NCI-H146 (cell line): ENCODE data around the gene IRF5.
"Not testable (repeated sequence)": the region's sequence is repeated elsewhere in the genome, so short reads cannot be mapped to it uniquely, and the experiment has no call there.

Experiments used
- DNase-seq: peaks from one replicate; lab custom pipeline; 2025; lab: John Stamatoyannopoulos, UW

IRF5 gene

DNA sequence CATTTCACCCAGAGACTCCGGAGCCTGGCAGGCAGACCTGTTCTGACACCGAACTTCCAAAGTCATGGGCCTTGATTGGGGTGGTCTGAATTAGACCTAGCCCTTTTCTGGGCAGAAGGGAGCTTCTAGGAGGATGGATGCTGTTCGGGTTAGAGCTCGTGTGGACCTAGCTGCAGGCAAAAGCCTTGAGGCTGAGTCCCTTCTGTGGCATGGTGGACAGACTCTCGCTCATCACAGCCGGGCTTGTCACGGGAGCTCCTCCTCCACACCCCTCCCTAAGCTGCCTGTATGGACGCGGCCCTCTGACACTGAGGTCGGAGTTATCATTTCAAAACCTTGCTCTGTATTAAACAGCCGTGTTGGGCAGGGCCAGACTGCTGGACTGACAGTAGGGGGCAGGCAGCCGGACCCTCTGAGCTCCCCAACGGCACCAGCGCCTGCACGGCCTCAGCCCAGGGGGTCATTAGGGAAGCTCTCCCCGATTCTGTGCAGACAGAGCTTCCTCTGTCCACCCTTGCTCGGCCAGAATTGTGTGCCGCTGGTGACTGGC lies 2.2 kb downstream of the IRF5 start:
- no peak for DNase-seq

DNA sequence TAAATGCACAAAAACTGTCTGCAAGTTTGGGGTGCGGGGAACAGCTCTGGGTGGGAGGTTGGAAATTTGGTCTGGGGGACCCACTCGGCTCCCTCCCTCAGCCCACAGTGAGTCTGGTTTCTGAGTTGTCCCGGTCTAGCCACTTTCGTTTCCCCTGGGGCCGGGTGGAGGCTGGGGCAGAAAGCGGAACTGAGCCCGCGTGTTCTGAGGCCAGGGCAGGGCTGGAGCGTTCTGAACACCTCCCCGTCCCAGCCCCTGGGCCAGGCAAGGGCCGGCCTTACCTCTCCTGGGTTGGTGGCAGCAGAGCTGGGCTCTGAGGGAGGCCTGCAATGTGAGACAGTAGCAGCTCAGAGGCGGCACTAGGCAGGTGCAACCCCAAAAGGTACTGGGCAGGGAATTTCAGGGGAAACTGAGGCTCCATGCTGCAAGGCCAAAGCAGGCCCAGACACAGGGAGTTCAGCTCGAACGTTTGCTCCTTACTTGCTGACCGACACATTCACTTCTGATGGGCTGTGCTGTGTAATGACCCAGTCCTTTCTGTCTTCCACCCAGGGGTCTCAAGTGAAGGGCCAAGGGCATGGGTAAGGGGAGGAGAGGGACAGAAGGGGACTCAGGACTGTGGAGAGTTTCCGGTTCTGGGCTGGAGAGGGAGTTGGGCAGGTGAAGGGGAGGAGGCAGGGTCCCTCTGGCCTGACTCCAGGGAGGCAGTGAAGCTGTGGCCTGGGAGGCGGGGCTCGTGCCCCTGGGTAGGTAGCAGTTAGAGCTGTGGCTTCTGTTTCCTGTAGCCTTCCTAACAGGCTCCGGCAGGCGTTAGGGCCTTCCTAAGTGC lies 3.0 kb downstream of the IRF5 start:
- no peak for DNase-seq

DNA sequence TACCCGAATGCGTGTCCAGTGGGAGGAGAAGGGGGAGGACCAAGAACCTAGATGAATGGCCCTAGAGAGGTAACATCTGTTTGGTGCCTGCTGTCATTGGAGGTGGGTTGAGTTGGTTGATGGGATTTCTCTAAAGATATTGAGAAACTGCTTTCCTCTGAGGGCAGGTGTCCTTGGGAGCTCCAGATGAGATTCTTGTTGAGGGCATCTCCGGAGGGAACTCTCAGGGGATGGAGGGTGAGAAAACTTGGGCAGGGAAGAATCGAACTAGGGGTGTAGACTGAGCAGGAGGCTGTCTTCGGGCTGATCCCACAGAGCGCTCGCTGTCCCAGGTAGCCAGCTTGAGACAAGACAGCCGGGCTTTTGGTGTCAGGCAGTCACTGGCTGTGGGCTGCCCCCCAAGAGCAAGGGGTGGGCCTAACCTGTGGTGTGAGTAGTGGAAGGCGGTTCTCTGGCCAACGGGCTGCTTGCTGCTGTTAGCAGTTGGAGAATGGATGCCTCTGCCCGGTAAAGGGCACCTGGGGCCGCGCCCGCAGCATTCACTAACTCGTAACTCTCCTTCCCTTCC lies 3.7 kb downstream of the IRF5 start:
- DNase-seq = no peak

DNA sequence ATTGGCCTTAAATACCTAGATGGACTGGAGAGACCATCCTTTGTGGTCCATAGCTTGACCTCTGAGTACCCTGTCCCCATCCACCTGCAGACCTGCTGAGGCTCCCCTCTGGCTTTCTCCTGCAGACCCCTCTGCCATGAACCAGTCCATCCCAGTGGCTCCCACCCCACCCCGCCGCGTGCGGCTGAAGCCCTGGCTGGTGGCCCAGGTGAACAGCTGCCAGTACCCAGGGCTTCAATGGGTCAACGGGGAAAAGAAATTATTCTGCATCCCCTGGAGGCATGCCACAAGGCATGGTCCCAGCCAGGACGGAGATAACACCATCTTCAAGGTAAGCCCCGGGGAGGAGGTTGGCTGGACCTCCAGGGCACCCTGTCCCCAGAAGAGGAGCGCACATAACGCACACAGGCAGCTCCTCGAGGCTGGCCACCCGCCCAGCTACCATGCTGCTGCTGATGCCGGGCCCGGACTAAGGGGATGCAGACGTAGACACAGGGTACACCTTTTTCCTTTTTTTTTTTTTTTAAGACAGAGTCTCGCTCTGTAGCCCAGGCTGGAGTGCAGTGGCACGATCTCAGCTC lies 4.3 kb downstream of the IRF5 start:
- DNase-seq = no peak

DNA sequence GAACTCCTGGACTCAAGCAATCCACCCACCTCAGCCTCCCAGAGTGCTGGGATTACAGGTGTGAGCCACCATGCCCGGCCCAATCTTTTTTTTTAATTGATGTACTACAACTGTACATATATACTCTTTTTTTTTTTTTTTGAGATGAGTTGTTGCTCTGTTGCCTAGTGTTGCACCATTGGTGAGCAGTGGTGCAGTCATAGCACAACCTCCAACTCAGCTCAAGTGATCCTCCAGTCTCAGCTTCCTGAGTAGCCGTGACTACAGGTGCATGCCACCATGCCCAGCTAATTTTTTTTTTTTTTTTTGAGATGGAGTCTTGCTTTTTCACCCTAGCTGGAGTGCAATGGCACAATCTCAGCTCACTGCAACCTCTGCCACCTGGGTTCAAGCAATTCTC lies 5.5 kb downstream of the IRF5 start:
- not testable (repeated sequence) for DNase-seq

DNA sequence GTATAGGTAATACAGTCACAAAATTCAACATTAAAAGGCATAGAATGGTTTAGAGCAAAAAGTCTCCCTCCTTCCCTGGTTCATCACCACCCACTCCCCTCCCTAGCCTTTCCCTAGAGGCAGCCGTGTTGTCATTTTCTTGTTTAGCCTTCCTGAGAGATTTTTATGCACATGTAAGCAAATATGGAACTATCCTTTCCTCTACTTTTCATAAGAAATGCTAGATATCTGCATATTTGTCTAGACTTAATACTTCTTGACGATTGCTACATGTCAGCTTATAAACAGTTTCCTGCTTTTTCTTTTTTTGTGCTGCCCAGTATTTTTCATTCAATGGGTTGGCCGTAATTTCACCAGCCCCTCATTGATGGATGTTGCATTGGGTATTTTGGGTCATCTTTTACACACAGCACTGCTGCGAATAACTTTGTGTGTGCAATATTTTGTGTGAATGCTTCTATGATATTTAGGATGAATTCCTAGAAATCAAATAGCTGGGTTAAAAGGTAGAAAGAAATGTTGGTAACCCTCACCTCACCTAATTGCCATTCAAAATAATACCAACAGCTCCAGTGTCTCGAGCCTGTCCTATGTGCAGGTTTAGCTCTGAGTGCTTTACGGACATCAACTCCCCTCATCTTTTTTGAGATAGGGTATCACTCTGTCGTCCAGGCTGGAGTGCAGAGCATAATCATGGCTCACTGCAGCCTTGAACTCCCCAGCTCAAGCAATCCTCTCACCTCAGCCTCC lies 6.9 kb downstream of the IRF5 start:
- no peak for DNase-seq

DNA sequence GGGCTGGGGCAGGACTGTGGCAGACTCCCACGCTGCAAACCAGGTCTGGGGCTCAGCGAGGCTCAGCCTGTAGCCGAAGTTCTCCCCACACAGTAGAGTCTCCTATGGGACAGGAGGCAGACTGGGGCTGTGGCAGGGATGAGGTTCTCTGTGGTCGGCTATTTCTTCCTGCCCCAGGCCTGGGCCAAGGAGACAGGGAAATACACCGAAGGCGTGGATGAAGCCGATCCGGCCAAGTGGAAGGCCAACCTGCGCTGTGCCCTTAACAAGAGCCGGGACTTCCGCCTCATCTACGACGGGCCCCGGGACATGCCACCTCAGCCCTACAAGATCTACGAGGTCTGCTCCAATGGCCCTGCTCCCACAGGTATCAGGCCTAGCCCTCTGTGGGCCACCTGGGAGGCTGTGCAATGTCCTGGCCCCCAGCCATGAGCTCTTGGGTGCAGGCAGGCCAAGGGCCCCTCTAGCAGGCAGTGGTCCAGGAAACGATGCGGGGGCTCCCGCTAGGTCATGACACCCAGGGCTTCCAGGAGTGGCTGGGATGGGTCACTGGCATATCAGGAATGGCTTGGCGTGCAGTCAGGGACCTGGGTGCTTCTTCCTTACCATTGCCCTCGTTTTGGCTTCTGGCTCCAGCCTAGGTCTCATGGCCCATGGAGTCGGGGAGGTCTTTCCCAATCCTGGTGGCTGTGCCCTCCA lies 8.1 kb downstream of the IRF5 start:
- no peak for DNase-seq

DNA sequence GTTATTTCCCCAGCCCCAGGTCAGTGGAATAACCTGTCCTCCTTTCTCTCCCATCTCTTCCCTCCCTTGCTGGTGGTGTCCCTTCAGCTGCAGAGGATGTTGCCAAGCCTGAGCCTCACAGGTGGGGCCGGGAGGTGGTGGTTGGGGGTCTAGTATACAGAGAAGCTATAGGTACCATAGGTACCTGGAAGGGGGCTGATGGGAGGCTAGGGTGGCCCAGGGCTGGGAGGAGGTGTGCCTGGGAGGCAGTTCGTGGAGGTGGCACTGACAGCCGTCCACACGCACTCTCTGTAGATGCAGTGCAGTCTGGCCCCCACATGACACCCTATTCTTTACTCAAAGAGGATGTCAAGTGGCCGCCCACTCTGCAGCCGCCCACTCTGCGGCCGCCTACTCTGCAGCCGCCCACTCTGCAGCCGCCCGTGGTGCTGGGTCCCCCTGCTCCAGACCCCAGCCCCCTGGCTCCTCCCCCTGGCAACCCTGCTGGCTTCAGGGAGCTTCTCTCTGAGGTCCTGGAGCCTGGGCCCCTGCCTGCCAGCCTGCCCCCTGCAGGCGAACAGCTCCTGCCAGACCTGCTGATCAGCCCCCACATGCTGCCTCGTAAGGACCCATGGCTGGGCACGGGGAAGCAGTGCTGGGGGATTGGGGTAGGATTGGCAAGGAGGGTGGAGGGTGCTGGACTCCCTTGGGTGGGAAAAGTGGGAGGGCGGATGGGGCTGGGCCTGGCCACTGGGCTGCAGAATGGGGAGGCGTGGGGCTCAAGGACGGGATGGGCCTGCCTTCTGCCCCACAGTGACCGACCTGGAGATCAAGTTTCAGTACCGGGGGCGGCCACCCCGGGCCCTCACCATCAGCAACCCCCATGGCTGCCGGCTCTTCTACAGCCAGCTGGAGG lies 9.5 kb downstream of the IRF5 start:
- DNase-seq = no peak

DNA sequence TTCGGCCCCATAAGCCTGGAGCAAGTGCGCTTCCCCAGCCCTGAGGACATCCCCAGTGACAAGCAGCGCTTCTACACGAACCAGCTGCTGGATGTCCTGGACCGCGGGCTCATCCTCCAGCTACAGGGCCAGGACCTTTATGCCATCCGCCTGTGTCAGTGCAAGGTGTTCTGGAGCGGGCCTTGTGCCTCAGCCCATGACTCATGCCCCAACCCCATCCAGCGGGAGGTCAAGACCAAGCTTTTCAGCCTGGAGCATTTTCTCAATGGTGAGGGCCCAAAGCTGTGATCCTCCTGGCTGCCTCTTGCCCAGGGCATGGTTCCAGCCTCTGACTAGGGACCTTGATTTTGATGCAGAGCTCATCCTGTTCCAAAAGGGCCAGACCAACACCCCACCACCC lies 10.1 kb downstream of the IRF5 start:
- no peak for DNase-seq

DNA sequence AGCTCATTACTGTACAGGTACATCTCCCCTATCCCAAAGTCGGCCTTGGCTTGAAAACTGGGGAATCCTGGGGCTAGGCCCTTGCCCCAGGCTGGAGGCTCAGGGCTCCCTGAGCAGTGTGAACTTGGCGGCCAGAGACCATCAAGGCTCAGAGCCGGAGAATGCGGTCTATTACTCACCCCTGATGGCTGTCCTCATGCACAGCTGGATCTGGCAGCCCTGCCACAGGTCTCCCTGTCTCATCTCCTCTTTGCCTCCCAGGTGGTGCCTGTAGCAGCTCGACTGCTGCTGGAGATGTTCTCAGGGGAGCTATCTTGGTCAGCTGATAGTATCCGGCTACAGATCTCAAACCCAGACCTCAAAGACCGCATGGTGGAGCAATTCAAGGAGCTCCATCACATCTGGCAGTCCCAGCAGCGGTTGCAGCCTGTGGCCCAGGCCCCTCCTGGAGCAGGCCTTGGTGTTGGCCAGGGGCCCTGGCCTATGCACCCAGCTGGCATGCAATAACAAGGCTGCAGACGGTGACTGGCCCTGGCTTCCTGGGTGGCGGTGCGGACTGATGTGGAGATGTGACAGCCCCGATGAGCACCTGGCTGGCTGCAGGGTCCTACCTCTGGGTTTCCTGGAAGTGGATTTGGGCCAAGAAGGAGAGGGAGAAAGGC lies 10.7 kb downstream of the IRF5 start:
- DNase-seq = no peak

DNA sequence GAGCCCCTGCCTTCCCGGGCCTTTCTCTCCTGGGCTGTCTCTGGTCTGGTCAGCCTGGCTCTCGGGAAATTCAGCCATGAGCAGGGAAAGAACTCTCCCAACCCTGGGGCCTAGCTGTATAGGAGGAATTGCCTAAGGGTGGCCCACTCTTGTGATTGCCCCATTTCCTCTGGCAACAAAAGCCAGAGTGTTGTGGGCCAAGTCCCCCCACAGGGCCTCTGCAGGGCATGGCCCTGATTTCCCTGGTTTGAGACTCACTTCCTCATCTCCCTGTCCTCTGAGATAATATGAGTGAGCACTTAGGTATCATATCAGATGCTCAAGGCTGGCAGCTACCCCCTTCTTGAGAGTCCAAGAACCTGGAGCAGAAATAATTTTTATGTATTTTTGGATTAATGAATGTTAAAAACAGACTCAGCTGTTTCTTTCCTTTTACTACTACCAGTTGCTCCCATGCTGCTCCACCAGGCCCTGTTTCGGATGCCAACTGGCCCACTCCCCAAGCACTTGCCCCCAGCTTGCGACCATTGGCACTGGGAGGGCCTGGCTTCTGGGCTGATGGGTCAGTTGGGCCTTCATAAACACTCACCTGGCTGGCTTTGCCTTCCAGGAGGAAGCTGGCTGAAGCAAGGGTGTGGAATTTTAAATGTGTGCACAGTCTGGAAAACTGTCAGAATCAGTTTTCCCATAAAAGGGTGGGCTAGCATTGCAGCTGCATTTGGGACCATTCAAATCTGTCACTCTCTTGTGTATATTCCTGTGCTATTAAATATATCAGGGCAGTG lies 11.4 kb downstream of the IRF5 start:
- DNase-seq = no peak

DNA sequence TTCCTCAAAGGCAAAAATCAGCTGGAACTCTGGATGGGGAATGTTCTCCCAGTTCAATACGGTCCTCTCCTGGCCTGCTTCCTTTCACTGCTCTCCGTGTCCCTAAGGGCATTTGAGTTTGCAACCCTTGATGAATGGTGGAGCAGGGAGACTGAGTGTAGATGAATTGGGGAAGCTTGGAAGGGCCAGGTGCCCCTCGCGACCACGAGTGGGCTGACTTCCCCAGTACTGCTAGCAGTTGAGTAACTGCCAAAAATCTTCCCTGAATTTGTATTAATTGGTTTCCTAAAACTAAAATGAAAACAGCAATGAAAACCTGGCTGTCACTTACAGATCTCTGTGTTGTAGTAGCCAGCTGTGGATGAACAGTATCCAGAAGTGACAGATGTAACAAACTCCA lies 13.6 kb downstream of the IRF5 start:
- DNase-seq = no peak

DNA sequence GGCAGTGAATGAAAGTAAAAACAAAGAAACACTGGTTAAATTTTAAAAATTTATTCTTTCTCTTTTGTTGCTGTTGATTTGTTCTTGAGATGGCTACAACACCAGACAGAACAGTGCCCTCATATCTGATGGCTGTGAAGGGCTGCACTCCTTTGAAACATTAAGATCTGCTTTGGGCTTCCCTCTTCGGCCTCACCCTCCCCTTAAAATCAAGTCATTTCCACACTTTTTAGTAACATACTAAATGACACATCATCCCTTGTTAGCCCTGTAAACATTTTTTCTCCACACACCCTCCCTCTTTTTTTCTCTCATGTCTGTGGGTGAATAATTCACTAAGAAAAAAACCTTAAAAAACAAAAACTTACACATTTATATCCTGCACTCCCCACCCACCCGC lies 16.4 kb downstream of the IRF5 start:
- no peak for DNase-seq

DNA sequence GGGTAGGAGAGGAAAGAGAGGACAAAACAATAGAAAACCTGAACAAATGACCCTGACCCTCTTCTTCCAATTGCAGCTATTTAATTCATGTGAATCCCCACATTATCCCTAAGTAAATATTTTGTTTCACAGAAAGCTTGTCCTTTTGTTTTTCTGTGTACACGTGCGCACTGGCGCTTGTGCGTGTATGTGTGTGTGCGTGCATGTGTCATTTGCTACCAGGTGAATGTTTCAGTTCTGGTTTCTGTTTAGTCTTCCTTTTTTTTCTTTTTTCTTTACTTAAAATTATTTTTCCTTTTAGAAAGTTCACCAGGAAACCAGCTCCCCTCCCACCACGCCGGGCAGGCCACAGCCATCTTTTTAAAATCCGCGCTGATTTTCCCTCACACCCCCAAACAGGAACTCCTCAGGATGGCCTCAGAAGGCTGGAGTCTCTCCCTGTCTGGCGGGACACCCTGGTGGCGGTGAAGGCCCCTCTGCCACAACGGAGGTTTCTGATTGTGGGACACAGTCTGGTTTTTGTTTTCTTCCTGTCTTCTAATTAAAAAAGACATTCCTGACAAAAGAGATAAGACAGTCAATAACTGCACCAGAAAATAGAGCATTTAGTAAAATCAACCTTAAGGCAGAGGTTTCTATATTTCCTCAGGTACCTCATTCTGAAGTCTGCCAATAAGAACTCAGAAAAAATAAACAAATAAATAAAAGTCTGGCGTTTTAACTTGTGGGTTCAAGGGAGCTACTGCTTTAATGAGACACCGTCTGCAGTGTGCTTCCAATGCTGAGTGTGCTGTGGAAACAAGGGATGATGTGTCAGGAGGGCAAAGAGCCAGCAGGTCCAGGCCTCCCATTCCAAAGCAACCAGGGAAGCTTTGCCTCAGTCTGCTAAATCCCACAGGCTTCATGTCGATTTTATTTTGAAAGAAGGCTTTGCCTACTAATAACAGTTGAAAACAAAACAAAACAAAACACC lies 17.4 kb downstream of the IRF5 start:
- peak; percentile 62 for DNase-seq

DNA sequence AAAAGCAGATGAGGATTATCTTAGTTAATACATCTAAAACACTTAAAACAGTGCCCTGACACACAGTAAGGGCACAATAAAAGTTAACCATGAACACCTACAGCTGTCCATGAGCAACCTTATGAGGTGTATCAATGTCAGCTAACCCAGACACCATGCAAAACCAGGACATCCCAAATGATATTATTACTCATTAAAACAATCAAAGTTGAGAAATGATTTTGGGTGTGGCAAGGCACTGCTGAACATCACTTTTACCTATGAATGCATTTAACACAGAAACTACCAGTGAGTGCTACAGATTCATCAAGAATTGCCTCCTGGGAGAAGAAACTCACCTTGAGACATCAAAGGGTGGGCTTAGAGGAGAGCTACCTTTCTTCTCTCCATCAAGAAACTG lies 18.3 kb downstream of the IRF5 start:
- no peak for DNase-seq

DNA sequence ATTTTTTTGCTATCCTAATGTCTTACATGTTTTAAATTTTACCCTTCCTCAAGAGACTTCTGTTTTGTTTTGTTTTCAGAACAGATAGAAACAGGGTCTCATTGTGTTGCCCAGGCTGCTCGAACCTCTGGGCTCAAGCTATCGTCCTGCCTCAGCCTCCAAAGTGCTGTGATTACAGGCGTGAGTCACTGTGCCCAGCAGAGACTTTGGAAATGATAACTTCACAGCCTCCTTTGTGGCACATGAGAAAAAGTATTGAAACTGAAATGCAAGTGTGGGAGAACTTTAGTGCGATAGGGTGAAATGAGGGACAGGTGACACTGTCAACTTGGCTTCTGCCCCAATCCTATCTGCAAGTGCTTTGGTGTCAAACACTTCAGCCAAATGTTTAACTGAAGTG lies 21.6 kb downstream of the IRF5 start:
- DNase-seq = no peak

DNA sequence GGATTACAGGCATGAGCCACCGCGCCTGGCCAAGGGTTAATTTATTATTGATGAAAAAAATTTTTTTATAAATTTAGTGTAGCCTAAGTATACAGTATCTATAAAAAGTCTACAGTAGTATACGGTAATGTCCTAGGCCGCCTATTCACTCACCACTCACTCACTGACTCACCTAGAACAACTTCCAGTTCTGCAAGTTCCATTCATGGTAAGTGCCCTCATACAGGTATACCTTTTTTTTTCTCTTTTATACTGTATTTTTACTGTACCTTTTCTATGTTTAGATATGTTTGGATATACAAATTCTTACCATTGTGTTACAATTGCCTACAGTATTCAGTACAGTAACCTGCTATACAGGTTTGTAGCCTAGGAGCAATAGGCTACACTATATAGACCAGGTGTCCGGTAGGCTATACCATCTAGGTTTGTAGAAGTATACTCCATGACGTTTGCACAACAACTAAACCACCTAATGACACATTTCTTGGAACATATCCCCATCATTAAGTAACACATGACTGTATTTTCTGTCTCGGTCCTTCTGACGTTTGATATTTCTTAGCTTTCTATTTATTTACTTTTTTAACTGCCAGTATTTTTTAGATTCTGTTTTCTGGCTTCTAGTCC lies 23.4 kb downstream of the IRF5 start:
- no peak for DNase-seq

DNA sequence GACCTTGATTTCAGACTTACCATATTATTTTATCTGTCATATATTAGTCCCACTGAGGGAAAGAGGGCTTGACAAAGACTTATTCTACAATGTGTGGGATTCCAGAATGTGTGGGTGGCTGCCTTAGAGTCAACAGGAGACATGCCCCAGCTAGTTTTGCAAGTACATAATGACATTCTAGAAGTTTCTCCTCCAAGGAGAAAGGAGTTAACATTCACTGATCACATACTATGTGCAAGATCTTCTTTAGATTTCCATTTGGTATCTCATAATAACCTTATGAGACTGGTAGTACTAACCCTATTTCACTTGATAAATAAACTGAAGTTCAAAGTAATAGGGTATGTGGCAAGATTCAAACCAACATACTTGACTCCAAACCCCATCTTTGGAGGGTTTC lies 25.2 kb downstream of the IRF5 start:
- no peak for DNase-seq
